Epidermal melanocyte (primary cell): ENCODE measurements around the gene AP5Z1.

Source experiments
- DNase-seq: peaks from one replicate; pipeline ENCODE4 v3.0.0; 2011; ENCODE audit warnings: low spot score; ENCODE audit not compliant: insufficient read length

Gene AP5Z1

GRCh38 chr7:4745971-4746919 is 29.2 kb upstream of the AP5Z1 start:
- no peak for DNase-seq

- no peak for DNase-seq
Measured at GRCh38 chr7:4747013-4747412, 28.4 kb upstream of the AP5Z1 start.

- no peak for DNase-seq
Measured at GRCh38 chr7:4747746-4748145, 27.7 kb upstream of the AP5Z1 start.

GRCh38 chr7:4748231-4748681 is 27.2 kb upstream of the AP5Z1 start:
- no peak for DNase-seq

- DNase-seq = no peak
Measured at GRCh38 chr7:4749363-4749762, 26.1 kb upstream of the AP5Z1 start.

GRCh38 chr7:4749798-4750197 is 25.6 kb upstream of the AP5Z1 start:
- DNase-seq = no peak

- DNase-seq = no peak
Measured at GRCh38 chr7:4751398-4751947, 23.9 kb upstream of the AP5Z1 start.

- DNase-seq = peak; percentile 72
Measured at GRCh38 chr7:4753598-4754432, 21.6 kb upstream of the AP5Z1 start.

GRCh38 chr7:4754433-4755010 is 20.9 kb upstream of the AP5Z1 start:
- no peak for DNase-seq

- DNase-seq = no peak
Measured at GRCh38 chr7:4755045-4755444, 20.4 kb upstream of the AP5Z1 start.

GRCh38 chr7:4758111-4758510 is 17.3 kb upstream of the AP5Z1 start:
- no peak for DNase-seq

GRCh38 chr7:4758791-4759190 is 16.6 kb upstream of the AP5Z1 start:
- no peak for DNase-seq

GRCh38 chr7:4759211-4759610 is 16.2 kb upstream of the AP5Z1 start:
- no peak for DNase-seq

- no peak for DNase-seq
Measured at GRCh38 chr7:4760952-4761351, 14.5 kb upstream of the AP5Z1 start.

- no peak for DNase-seq
Measured at GRCh38 chr7:4762121-4763055, 13.0 kb upstream of the AP5Z1 start.

- no peak for DNase-seq
Measured at GRCh38 chr7:4763091-4763793, 12.2 kb upstream of the AP5Z1 start.

GRCh38 chr7:4763794-4764185 is 11.6 kb upstream of the AP5Z1 start:
- no peak for DNase-seq

GRCh38 chr7:4764402-4765007 is 10.9 kb upstream of the AP5Z1 start:
- no peak for DNase-seq

- DNase-seq = no peak
Measured at GRCh38 chr7:4765776-4766490, 9.5 kb upstream of the AP5Z1 start.
